ENCODE results near the gene CNN1. TPM values are rescaled to one million over a fixed set of nuclear protein-coding genes. Genes with fewer than 3 reads are reported as not detected.

The CNN1 gene
- total and polyA plus RNA-seq, 2 of the 4 experiments (the other 2 are of a cell fraction): 102 to 196 TPM

- no peak overlapping the region for H2BK15ac ChIP-seq (ENCODE audit: low read depth, low read length)
- intact Hi-C loops (cut with micrococcal nuclease) (no loop called here), in situ Hi-C loops (cut with MboI; ENCODE audit: low sequenced_read_pairs) (no loop called here), dilution Hi-C loops (cut with HindIII; ENCODE audit: low sequenced_read_pairs, unreplicated experiment) (no loop called here)
- H2AK9ac ChIP-seq (replicated peaks; ENCODE audit: low read depth, low read length, poor library complexity): no peak overlapping the region
- ChIA-PET CTCF (no interaction called here), POLR2A (ENCODE audit: unreplicated experiment) (no interaction called here)
- BruUV-seq (replicated peaks): no TSS peak
- H3K18ac ChIP-seq (ENCODE audit: low read depth, low read length): no peak overlapping the region
- ATAC-seq (ENCODE audit: low read depth): no peak
- H4K20me1 ChIP-seq (ENCODE audit: insufficient read depth, low read length): no peaks in the 10 kb centered on the region
- H2AFZ ChIP-seq (replicated peaks; ENCODE audit: low read length, poor library complexity): peak overlapping the region; percentile 23
- DNase-seq: no peak
- no peak overlapping the region for H3K4me3 ChIP-seq (ENCODE audit: insufficient read depth, low read depth, low read length)
- H3K36me3 ChIP-seq (ENCODE audit: control insufficient read depth, insufficient read depth, low read length): peaks cover 15% of the 10 kb centered on the region
- no peak overlapping the region for H3K56ac ChIP-seq (ENCODE audit: extremely low read depth, insufficient read depth, low read length)
- no peak overlapping the region for H3K14ac ChIP-seq (replicated peaks; ENCODE audit: low read depth, low read length)
- H3K23ac ChIP-seq (ENCODE audit: low read depth, low read length): no peak overlapping the region
- no peaks in the 10 kb centered on the region for H3K27me3 ChIP-seq (ENCODE audit: control insufficient read depth, insufficient read depth, low read length)
- no peaks in the 10 kb centered on the region for H3K9me3 ChIP-seq (ENCODE audit: control insufficient read depth, insufficient read depth, low read length)
- H3K4me1 ChIP-seq (ENCODE audit: control insufficient read depth, insufficient read depth, low read length): no peaks in the 10 kb centered on the region
- no peak overlapping the region for H3K9ac ChIP-seq (ENCODE audit: low read depth, low read length)
- no peak overlapping the region for H3K4me2 ChIP-seq (ENCODE audit: low read depth, low read length)
- no peak overlapping the region for H4K5ac ChIP-seq (ENCODE audit: low read depth, low read length)
- H4K8ac ChIP-seq (ENCODE audit: low read depth in 2 of 2, low read length in 2 of 2): no peak overlapping the region
- H2BK5ac ChIP-seq (ENCODE audit: low read depth, low read length, poor library complexity, severe bottlenecking): no peak overlapping the region
- no peak for TF ChIP-seq BHLHE40 (IDR thresholded peaks at IDR 0.05; ENCODE audit: low read depth, low read length)
- no peak overlapping the region for H4K91ac ChIP-seq (ENCODE audit: insufficient read depth, low read depth, low read length)
- no peak overlapping the region for H2BK20ac ChIP-seq (ENCODE audit: low read depth, low read length)
- 88% methylated on average over 8 of the region's 9 CpGs; no CpG with 5 or more reads in 1 of the 2 experiments for WGBS, 2 experiments (ENCODE audit: extremely low coverage in 2 of 2, insufficient read length in 1 of 2)
- H3K79me1 ChIP-seq (ENCODE audit: low read depth in 1 of 2, low read length in 2 of 2): peaks cover 0 to 12% of the 10 kb centered on the region in 2 experiments; a peak in 2 of 4 replicates
- no peaks in the 10 kb centered on the region for H3K9me1 ChIP-seq (ENCODE audit: insufficient read depth, low read length)
- H3K27ac ChIP-seq (ENCODE audit: insufficient read depth, low read length): no peak overlapping the region
- H2BK120ac ChIP-seq (ENCODE audit: low read depth, low read length): no peak overlapping the region
- no peak overlapping the region for H3K4ac ChIP-seq (ENCODE audit: low read depth, low read length)
- no peak overlapping the region for H2AK5ac ChIP-seq (ENCODE audit: low read depth, low read length)
Observed at GRCh38 chr19:11519138-11519537, 19.5 kb upstream of the CNN1 start.

All from IMR-90 (cell line).